Measurements from ENCODE around the gene CACNA1F.

The CACNA1F gene

GRCh38 chrX:49233176-49233575 lies at the start of gene CACNA1F:
CACNA1F (minus strand) TSS chrX:49233340; CDS start chrX:49233309, 31 bp downstream.
- H3K27me3 ChIP-seq (ENCODE audit: control insufficient read depth in 1 of 2, insufficient read depth in 2 of 2, low read length in 2 of 2), result peaks cover 0 to 12% of the 10 kb centered on the region in 2 donors
- H3K9ac ChIP-seq (ENCODE audit: low read length), result no peak within 1 kb of the TSS
- H3K36me3 ChIP-seq (ENCODE audit: insufficient read depth, low read length), result no peaks in the 10 kb centered on the region
- no peak within 1 kb of the TSS for H3K27ac ChIP-seq (ENCODE audit: low read depth, low read length)
- no peaks in the 10 kb centered on the region for H3K9me3 ChIP-seq (ENCODE audit: low read length)
- H3K4me1 ChIP-seq (ENCODE audit: insufficient read depth, low read length), result peaks cover 3% of the 10 kb centered on the region
- no peak within 1 kb of the TSS for H3K4me3 ChIP-seq (ENCODE audit: low read depth in 1 of 2, low read length in 2 of 2)

GRCh38 chrX:49282647-49283011 lies 49.5 kb upstream of the CACNA1F start:
- H3K9me3 ChIP-seq (ENCODE audit: low read length), result no peaks in the 10 kb centered on the region

GRCh38 chrX:49278081-49278480 lies 44.9 kb upstream of the CACNA1F start:
- Histone ChIP-seq H3K4me1 (ENCODE audit: insufficient read depth, low read length) (peaks cover 22% of the 10 kb centered on the region), H3K9me3 (ENCODE audit: low read length) (no peaks in the 10 kb centered on the region), H3K36me3 (ENCODE audit: insufficient read depth, low read length) (no peaks in the 10 kb centered on the region), H3K27ac (ENCODE audit: low read depth, low read length) (no peak overlapping the region), H3K27me3 (ENCODE audit: control insufficient read depth in 1 of 2, insufficient read depth in 2 of 2, low read length in 2 of 2) (no peaks in the 10 kb centered on the region), H3K4me3 (ENCODE audit: low read depth in 1 of 2, low read length in 2 of 2) (no peak overlapping the region), H3K9ac (ENCODE audit: low read length) (no peak overlapping the region)

More at GRCh38 chrX:49282647-49283011, 49.5 kb upstream of the CACNA1F start:
- H3K27me3 ChIP-seq (ENCODE audit: control insufficient read depth in 1 of 2, insufficient read depth in 2 of 2, low read length in 2 of 2), result no peaks in the 10 kb centered on the region
- H3K9ac ChIP-seq (ENCODE audit: low read length), result no peak overlapping the region
- no peaks in the 10 kb centered on the region for H3K4me1 ChIP-seq (ENCODE audit: insufficient read depth, low read length)
- H3K27ac ChIP-seq (ENCODE audit: low read depth, low read length), result no peak overlapping the region
- no peaks in the 10 kb centered on the region for H3K36me3 ChIP-seq (ENCODE audit: insufficient read depth, low read length)
- no peak overlapping the region for H3K4me3 ChIP-seq (ENCODE audit: low read depth in 1 of 2, low read length in 2 of 2)

- H3K9me3 ChIP-seq (ENCODE audit: low read length), result no peaks in the 10 kb centered on the region
- no peaks in the 10 kb centered on the region for H3K36me3 ChIP-seq (ENCODE audit: insufficient read depth, low read length)
- H3K27me3 ChIP-seq (ENCODE audit: control insufficient read depth in 1 of 2, insufficient read depth in 2 of 2, low read length in 2 of 2), result no peaks in the 10 kb centered on the region
- H3K4me3 ChIP-seq (ENCODE audit: low read depth in 1 of 2, low read length in 2 of 2), result no peak overlapping the region
- peaks cover 24% of the 10 kb centered on the region for H3K4me1 ChIP-seq (ENCODE audit: insufficient read depth, low read length)
- H3K27ac ChIP-seq (ENCODE audit: low read depth, low read length), result no peak overlapping the region
- H3K9ac ChIP-seq (ENCODE audit: low read length), result no peak overlapping the region
Observed at GRCh38 chrX:49277535-49277830, 44.3 kb upstream of the CACNA1F start.

GRCh38 chrX:49276671-49277534 lies 43.8 kb upstream of the CACNA1F start:
- no peak overlapping the region for H3K9ac ChIP-seq (ENCODE audit: low read length)
- no peaks in the 10 kb centered on the region for H3K9me3 ChIP-seq (ENCODE audit: low read length)
- no peaks in the 10 kb centered on the region for H3K27me3 ChIP-seq (ENCODE audit: control insufficient read depth in 1 of 2, insufficient read depth in 2 of 2, low read length in 2 of 2)
- H3K27ac ChIP-seq (ENCODE audit: low read depth, low read length), result no peak overlapping the region
- no peaks in the 10 kb centered on the region for H3K36me3 ChIP-seq (ENCODE audit: insufficient read depth, low read length)
- no peak overlapping the region for H3K4me3 ChIP-seq (ENCODE audit: low read depth in 1 of 2, low read length in 2 of 2)
- H3K4me1 ChIP-seq (ENCODE audit: insufficient read depth, low read length), result peaks cover 30% of the 10 kb centered on the region

- Histone ChIP-seq H3K9ac (ENCODE audit: low read length) (no peak overlapping the region), H3K4me3 (ENCODE audit: low read depth in 1 of 2, low read length in 2 of 2) (no peak overlapping the region), H3K36me3 (ENCODE audit: insufficient read depth, low read length) (no peaks in the 10 kb centered on the region), H3K27me3 (ENCODE audit: control insufficient read depth in 1 of 2, insufficient read depth in 2 of 2, low read length in 2 of 2) (no peaks in the 10 kb centered on the region), H3K27ac (ENCODE audit: low read depth, low read length) (no peak overlapping the region), H3K9me3 (ENCODE audit: low read length) (no peaks in the 10 kb centered on the region), H3K4me1 (ENCODE audit: insufficient read depth, low read length) (peaks cover 37% of the 10 kb centered on the region)
Observed at GRCh38 chrX:49276207-49276606, 43.1 kb upstream of the CACNA1F start.

GRCh38 chrX:49273181-49273727 lies 40.1 kb upstream of the CACNA1F start:
- no peak overlapping the region for H3K27ac ChIP-seq (ENCODE audit: low read depth, low read length)
- peaks cover 50% of the 10 kb centered on the region for H3K4me1 ChIP-seq (ENCODE audit: insufficient read depth, low read length)
- H3K9ac ChIP-seq (ENCODE audit: low read length), result no peak overlapping the region
- no peaks in the 10 kb centered on the region for H3K27me3 ChIP-seq (ENCODE audit: control insufficient read depth in 1 of 2, insufficient read depth in 2 of 2, low read length in 2 of 2)
- no peaks in the 10 kb centered on the region for H3K9me3 ChIP-seq (ENCODE audit: low read length)
- no peak overlapping the region for H3K4me3 ChIP-seq (ENCODE audit: low read depth in 1 of 2, low read length in 2 of 2)
- H3K36me3 ChIP-seq (ENCODE audit: insufficient read depth, low read length), result no peaks in the 10 kb centered on the region

- Histone ChIP-seq H3K9me3 (ENCODE audit: low read length) (no peaks in the 10 kb centered on the region), H3K27me3 (ENCODE audit: control insufficient read depth in 1 of 2, insufficient read depth in 2 of 2, low read length in 2 of 2) (no peaks in the 10 kb centered on the region), H3K4me1 (ENCODE audit: insufficient read depth, low read length) (peaks cover 51% of the 10 kb centered on the region), H3K27ac (ENCODE audit: low read depth, low read length) (no peak overlapping the region), H3K9ac (ENCODE audit: low read length) (no peak overlapping the region), H3K36me3 (ENCODE audit: insufficient read depth, low read length) (no peaks in the 10 kb centered on the region), H3K4me3 (ENCODE audit: low read depth in 1 of 2, low read length in 2 of 2) (no peak overlapping the region)
Observed at GRCh38 chrX:49272421-49272820, 39.3 kb upstream of the CACNA1F start.

- H3K9ac ChIP-seq (ENCODE audit: low read length), result no peak overlapping the region
Observed at GRCh38 chrX:49271341-49271740, 38.2 kb upstream of the CACNA1F start.

GRCh38 chrX:49270249-49270921 lies 37.2 kb upstream of the CACNA1F start:
- Histone ChIP-seq H3K27me3 (ENCODE audit: control insufficient read depth in 1 of 2, insufficient read depth in 2 of 2, low read length in 2 of 2) (no peaks in the 10 kb centered on the region), H3K9ac (ENCODE audit: low read length) (no peak overlapping the region), H3K4me1 (ENCODE audit: insufficient read depth, low read length) (peaks cover 43% of the 10 kb centered on the region), H3K4me3 (ENCODE audit: low read depth in 1 of 2, low read length in 2 of 2) (peak overlapping the region; percentile 43 to 65), H3K36me3 (ENCODE audit: insufficient read depth, low read length) (no peaks in the 10 kb centered on the region), H3K9me3 (ENCODE audit: low read length) (no peaks in the 10 kb centered on the region), H3K27ac (ENCODE audit: low read depth, low read length) (peak overlapping the region; percentile 53)

More at GRCh38 chrX:49271341-49271740, 38.2 kb upstream of the CACNA1F start:
- peaks cover 43% of the 10 kb centered on the region for H3K4me1 ChIP-seq (ENCODE audit: insufficient read depth, low read length)
- no peaks in the 10 kb centered on the region for H3K9me3 ChIP-seq (ENCODE audit: low read length)
- H3K27ac ChIP-seq (ENCODE audit: low read depth, low read length), result no peak overlapping the region
- H3K27me3 ChIP-seq (ENCODE audit: control insufficient read depth in 1 of 2, insufficient read depth in 2 of 2, low read length in 2 of 2), result no peaks in the 10 kb centered on the region
- H3K4me3 ChIP-seq (ENCODE audit: low read depth in 1 of 2, low read length in 2 of 2), result peak overlapping the region in 1 of 2 donors; percentile 43
- no peaks in the 10 kb centered on the region for H3K36me3 ChIP-seq (ENCODE audit: insufficient read depth, low read length)

- H3K27me3 ChIP-seq (ENCODE audit: control insufficient read depth in 1 of 2, insufficient read depth in 2 of 2, low read length in 2 of 2), result no peaks in the 10 kb centered on the region
- peak within 1 kb of the TSS; percentile 34 for H3K9ac ChIP-seq (ENCODE audit: low read length)
- H3K4me3 ChIP-seq (ENCODE audit: low read depth in 1 of 2, low read length in 2 of 2), result peak within 1 kb of the TSS; percentile 48 to 65
- H3K27ac ChIP-seq (ENCODE audit: low read depth, low read length), result peak within 1 kb of the TSS; percentile 53
- H3K36me3 ChIP-seq (ENCODE audit: insufficient read depth, low read length), result no peaks in the 10 kb centered on the region
- H3K9me3 ChIP-seq (ENCODE audit: low read length), result no peaks in the 10 kb centered on the region
- H3K4me1 ChIP-seq (ENCODE audit: insufficient read depth, low read length), result peaks cover 43% of the 10 kb centered on the region
Observed at GRCh38 chrX:49269767-49270248, 36.7 kb upstream of the CACNA1F start, which contains the start of gene PPP1R3F. PPP1R3F (plus strand) TSS chrX:49269793; CDS start chrX:49269870, 77 bp downstream.

Measured in muscle layer of colon (tissue), 2 donors.